GM18951 (cell line): ENCODE measurements around the gene NEURL4.

Experiments
- POLR2A ChIP-seq: IDR thresholded peaks from 4 replicates; pipeline ENCODE4 v1.6.1; 2011; ENCODE audit warnings: mild to moderate bottlenecking; ENCODE audit not compliant: insufficient read length, insufficient read depth; ENCODE audit errors: extremely low read depth
- in situ Hi-C: fragments of 300-500 bp; cut with MboI; formaldehyde crosslinking; loops from one replicate; pipeline ENCODE4 v1.12.0; 2022; ENCODE audit warnings: low sequenced_read_pairs, mixed read lengths, inconsistent platforms; ENCODE audit not compliant: unreplicated experiment

NEURL4 gene

GRCh38 chr17:7322520-7323194, 6.5 kb downstream of the NEURL4 start:
- TF ChIP-seq POLR2A = no peak
- in situ Hi-C loops = no loop called here

- in situ Hi-C loops = no loop called here
- no peak for TF ChIP-seq POLR2A
Measured at GRCh38 chr17:7321466-7321865, 7.7 kb downstream of the NEURL4 start.

GRCh38 chr17:7318121-7318860, 10.8 kb downstream of the NEURL4 start:
- in situ Hi-C loops = no loop called here
- TF ChIP-seq POLR2A = no peak

DNA sequence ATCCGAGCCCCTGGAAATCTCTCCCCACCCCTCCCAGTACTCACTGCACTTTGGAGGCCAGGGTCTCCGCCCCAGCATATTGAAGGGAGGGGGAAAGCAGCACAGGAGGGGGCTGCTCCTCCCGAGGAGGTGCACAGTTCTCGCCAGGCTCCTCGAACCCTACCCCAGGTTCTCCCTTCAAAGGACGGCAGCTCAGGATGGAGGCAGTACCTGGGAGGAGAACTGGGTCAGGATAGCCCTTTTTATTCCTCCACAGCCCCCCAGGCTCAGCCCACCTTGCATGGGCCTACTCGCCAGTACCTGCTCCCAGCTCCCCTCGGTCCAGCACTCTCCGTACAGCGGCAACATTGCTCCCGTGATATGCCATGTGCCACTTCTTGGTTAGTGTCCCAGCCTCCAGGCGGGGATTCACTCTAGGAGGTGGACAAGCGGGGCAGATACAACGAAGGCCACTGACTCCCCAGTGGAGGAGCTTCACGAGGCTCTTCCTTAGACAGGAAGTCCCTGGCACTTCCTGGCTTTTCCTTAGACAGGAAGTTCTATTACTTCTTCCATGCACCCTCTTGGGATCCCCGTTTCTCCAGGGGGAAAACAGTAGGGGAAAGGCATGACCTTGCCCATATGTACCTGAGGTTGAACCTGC, 11.9 kb downstream of the NEURL4 start:
- in situ Hi-C loops = no loop called here
- no peak for TF ChIP-seq POLR2A

DNA sequence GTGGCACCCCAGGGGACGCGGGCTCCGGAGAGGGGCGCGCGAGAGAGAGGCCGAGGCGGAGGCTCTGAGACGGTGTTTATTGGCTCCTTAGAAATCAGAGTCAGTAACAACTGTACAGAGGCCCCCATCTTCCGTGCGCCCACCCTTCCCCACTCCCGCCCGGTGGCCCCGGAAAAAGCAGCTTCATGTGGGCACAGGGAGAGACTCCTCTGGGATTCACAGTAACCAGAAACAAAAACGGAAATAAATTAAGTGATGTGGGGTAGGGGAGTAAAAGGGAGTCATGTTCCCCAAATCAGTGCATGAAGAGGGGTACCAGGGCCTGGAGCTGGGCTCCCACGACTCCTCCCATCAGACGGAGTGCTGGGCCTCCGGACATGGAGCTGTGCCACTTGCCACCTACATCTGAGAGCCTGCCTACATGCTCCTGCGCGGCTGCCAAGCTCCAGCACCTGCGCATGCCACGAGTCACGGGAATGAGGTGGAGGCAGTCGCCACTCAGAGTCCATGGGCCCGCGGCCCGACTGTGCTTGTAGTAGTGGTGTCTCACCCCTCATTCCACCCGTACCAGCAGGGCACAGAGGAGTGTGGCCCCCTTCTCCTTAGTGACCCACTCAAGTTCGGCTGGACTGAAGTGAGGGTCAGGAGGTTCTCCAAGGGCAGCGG, 13.4 kb downstream of the NEURL4 start:
- no peak for TF ChIP-seq POLR2A
- in situ Hi-C loops = no loop called here

DNA sequence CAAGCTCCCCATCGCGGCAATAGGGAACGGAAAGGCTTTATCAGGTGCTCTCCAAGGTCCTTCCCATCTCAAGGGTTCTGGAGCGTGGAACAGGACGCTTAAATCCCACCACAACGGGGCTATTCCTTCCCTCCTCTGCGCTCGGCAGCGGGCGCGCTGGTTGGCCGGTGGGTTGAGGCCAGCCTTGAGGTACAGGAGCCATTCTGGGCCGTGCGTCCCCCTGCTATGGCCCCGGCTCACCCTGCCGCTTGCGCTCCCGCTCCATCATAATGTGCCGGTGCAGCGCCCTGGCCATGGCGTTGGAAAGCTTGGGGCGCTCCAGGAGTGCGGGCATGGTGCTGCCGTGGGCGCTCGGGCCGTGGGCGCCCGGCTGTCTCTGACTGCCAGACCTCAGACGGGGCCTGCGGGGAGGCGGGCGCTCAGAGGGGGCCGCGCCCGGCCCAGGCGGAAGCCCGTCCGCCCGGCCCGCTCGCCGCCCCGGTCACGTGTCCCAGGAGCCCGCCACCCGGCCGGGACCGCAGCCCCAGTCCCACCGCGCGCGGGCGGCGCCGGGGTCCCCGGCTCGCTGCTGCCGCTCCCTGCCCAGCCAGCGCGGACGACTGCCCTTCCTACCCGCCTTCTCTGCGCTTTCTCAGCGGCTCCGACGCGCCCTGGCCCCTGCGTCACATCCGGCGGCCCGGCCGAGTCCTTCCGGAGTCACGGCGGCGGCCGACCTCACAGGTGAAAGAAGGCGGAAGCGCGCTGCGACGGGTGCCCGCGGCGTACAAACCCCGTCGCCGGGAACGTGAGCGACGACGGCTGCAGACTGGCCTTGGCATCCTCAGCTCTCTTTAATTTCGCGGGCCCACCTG, 14.2 kb downstream of the NEURL4 start, which contains the start of gene GPS2:
GPS2 (minus strand) TSS at position 642 of the 851 bp plus-strand sequence; CDS start at position 334, 308 bp downstream.
- in situ Hi-C loops = no loop called here
- TF ChIP-seq POLR2A = peak; percentile 83

GRCh38 chr17:7313890-7314718, 15.0 kb downstream of the NEURL4 start:
- in situ Hi-C loops = no loop called here
- TF ChIP-seq POLR2A = peak; percentile 19

GRCh38 chr17:7313088-7313889, 15.8 kb downstream of the NEURL4 start:
- TF ChIP-seq POLR2A = peak; percentile 42
- in situ Hi-C loops = no loop called here

- TF ChIP-seq POLR2A = no peak
- in situ Hi-C loops = no loop called here
Measured at GRCh38 chr17:7312432-7313087, 16.6 kb downstream of the NEURL4 start.

DNA sequence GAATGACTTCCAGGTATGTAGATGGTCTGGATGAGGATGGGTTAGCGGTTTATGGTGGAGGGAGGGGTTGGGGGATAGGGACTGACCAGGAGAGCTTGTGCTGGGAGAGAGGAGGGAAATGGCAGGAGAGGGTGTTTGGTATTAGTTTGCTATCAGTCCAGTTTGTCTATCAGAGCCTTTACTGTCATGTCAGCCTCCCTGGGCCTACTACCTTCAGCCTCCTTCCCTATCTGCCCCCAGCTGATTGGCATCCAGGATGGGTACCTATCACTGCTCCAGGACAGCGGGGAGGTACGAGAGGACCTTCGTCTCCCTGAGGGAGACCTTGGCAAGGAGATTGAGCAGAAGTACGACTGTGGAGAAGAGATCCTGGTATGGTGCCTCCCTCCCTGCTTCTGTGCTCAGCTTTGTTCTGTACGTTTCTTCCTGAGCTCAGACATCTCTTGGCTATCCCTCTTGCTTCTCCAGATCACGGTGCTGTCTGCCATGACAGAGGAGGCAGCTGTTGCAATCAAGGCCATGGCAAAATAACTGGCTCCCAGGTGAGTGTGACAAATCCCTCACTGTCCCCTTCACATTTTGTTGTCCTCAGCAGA, 17.9 kb downstream of the NEURL4 start:
- no peak for TF ChIP-seq POLR2A
- in situ Hi-C loops = no loop called here
